Measurements from ENCODE around the gene B3GALT2.

Gene B3GALT2

DNA sequence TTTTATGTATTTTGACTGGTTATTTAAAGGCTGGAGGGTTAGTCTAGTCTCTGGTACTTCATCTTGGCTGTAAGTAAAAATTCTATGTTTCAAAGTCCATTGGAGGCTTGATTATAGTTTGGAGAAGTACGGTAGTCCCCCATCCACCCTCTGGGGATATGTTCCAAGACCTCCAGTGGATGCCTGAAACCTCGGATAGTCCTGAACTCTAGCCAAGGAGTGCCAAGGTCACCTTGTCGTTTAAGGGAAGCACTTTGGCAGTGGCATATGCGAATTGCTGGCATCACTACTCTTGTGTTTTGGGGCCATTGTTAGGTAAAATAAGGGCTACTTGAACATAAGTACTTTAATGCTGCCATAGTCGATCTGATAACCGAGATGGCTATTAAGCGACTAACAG, 46.2 kb downstream of the B3GALT2 start:
- H3K27me3 ChIP-seq (ENCODE audit: low read depth, low read length): no peaks in the 10 kb centered on the region
- H3K9ac ChIP-seq (ENCODE audit: low read length): no peak overlapping the region
- H3K4me1 ChIP-seq (ENCODE audit: low read length): no peaks in the 10 kb centered on the region
- no peak overlapping the region for H3K4me3 ChIP-seq (ENCODE audit: low read length)
- H3K9me3 ChIP-seq (ENCODE audit: insufficient read depth, low read length): no peaks in the 10 kb centered on the region
- no peaks in the 10 kb centered on the region for H4K20me1 ChIP-seq (ENCODE audit: insufficient read depth, low read length)
- H2AFZ ChIP-seq (ENCODE audit: low read depth, low read length): no peak overlapping the region
- TF ChIP-seq, protein P1, sequence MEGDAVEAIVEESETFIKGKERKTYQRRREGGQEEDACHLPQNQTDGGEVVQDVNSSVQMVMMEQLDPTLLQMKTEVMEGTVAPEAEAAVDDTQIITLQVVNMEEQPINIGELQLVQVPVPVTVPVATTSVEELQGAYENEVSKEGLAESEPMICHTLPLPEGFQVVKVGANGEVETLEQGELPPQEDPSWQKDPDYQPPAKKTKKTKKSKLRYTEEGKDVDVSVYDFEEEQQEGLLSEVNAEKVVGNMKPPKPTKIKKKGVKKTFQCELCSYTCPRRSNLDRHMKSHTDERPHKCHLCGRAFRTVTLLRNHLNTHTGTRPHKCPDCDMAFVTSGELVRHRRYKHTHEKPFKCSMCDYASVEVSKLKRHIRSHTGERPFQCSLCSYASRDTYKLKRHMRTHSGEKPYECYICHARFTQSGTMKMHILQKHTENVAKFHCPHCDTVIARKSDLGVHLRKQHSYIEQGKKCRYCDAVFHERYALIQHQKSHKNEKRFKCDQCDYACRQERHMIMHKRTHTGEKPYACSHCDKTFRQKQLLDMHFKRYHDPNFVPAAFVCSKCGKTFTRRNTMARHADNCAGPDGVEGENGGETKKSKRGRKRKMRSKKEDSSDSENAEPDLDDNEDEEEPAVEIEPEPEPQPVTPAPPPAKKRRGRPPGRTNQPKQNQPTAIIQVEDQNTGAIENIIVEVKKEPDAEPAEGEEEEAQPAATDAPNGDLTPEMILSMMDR (IDR thresholded peaks at IDR 0.05; ENCODE audit: low read depth, low read length): no peak
- no peak for TF ChIP-seq EZH2phosphoT487 (IDR thresholded peaks at IDR 0.05; ENCODE audit: low read depth)
- no peak overlapping the region for H3K4me2 ChIP-seq (ENCODE audit: low read length)
- H3K79me2 ChIP-seq (ENCODE audit: low read length): peaks cover 7% of the 10 kb centered on the region
- H3K27ac ChIP-seq (ENCODE audit: low read length): no peak overlapping the region
- H3K36me3 ChIP-seq (replicated peaks; ENCODE audit: low read depth, low read length): peaks cover 45% of the 10 kb centered on the region

DNA sequence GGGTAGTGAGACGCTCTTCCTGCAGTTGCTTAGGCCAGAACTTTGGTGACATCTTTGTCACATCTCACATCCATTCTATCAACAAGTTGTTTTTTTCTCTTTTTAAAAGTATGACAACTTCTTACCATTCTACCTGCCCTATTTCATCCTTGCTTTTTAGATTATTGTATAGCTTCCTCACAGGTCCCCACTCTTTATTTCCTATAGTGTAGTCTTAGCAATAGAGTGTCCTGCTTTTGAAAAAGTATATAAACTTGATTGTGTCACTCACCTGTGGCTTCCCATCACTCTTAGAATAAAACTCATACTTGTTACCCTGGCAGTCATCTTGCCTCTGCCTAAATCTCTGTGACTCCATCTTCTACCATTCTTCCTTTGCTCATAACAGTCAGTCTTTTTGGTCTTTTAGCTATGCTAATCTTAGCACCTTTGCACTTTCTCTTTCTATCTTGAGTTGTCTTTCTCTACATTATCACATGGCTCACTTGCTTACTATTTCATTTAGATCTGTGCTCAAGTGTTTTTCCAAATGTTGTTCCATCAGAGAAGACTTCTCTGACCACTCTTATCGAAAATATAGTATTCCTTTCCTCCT, 55.0 kb downstream of the B3GALT2 start:
- Histone ChIP-seq H3K4me2 (ENCODE audit: low read length) (no peak overlapping the region), H3K9ac (ENCODE audit: low read length) (no peak overlapping the region), H3K4me3 (ENCODE audit: low read length) (no peak overlapping the region), H3K27ac (ENCODE audit: low read length) (no peak overlapping the region), H3K4me1 (ENCODE audit: low read length) (no peaks in the 10 kb centered on the region), H4K20me1 (ENCODE audit: insufficient read depth, low read length) (peaks cover 6% of the 10 kb centered on the region), H2AFZ (ENCODE audit: low read depth, low read length) (no peak overlapping the region), H3K79me2 (ENCODE audit: low read length) (peaks cover 53% of the 10 kb centered on the region), H3K27me3 (ENCODE audit: low read depth, low read length) (no peaks in the 10 kb centered on the region), H3K36me3 (replicated peaks; ENCODE audit: low read depth, low read length) (peaks cover 38% of the 10 kb centered on the region), H3K9me3 (ENCODE audit: insufficient read depth, low read length) (no peaks in the 10 kb centered on the region)
- TF ChIP-seq, protein P1 (IDR thresholded peaks at IDR 0.05; ENCODE audit: low read depth, low read length): no peak
- TF ChIP-seq EZH2phosphoT487 (IDR thresholded peaks at IDR 0.05; ENCODE audit: low read depth): no peak
